Uterus (tissue), 4 donors: ENCODE measurements around the gene KISS1R. TPM values are rescaled to one million over a fixed set of nuclear protein-coding genes. Genes with fewer than 3 reads are reported as not detected.

Experiments
- DNase-seq, 2 donors: peaks; one replicate each; pipeline ENCODE4 v3.0.0-alpha.2; 2019 to 2020
- H3K27ac ChIP-seq, 2 donors: fragments of 200-600 bp; sonication (generic); 1 replicate in 1 of 2; 2 replicates in 1 of 2; pipeline ENCODE4 v1.5.1; 2016 to 2018
- H3K27me3 ChIP-seq, 2 donors: fragments of 200-600 bp; sonication (generic); one replicate each; pipeline ENCODE4 v1.5.1; 2018 to 2019; ENCODE audit warnings: control low read depth in 1 of 2
- H3K36me3 ChIP-seq, 2 donors: fragments of 200-600 bp; sonication (generic); one replicate each; pipeline ENCODE4 v1.5.1; 2019; ENCODE audit warnings: control low read depth in 1 of 2
- H3K4me1 ChIP-seq, 2 donors: fragments of 200-600 bp; sonication (generic); one replicate each; pipeline ENCODE4 v1.5.1; 2018 to 2019; ENCODE audit warnings: control low read depth in 1 of 2
- H3K4me3 ChIP-seq, 2 donors: fragments of 200-600 bp; sonication (generic); 1 replicate in 1 of 2; 2 replicates in 1 of 2; pipeline ENCODE4 v1.5.1; 2018 to 2019; ENCODE audit warnings: mild to moderate bottlenecking in 1 of 2
- H3K9me3 ChIP-seq, 2 donors: fragments of 200-600 bp; sonication (generic); one replicate each; pipeline ENCODE4 v1.5.1; 2019; ENCODE audit warnings: control low read depth in 1 of 2
- POLR2A ChIP-seq, 2 donors: fragments of 450-650 bp; IDR thresholded peaks; one replicate each; pipeline ENCODE4 v1.6.1; 2016; ENCODE audit warnings: antibody characterized with exemption in 2 of 2, mild to moderate bottlenecking in 1 of 2, moderate library complexity in 1 of 2
- intact Hi-C: fragments of 100-400 bp; cut with DNase I; formaldehyde crosslinking; loops from one replicate; pipeline ENCODE4 v1.15.1; 2023; ENCODE audit warnings: low total_unique reads
- total RNA-seq, 4 donors: library from RNA; depleted of rRNA in 3 of 4; stranded (reverse); fragments of >200 nt in 3 of 4; gene quantifications; one replicate each; pipeline versions ENCODE4 v1.1.0 to v1.2.4, GENCODE V29; 2014 to 2023
- TF ChIP-seq, protein P1 (sequence below), 4 experiments: fragments of 200-600 bp in 2 of 4; fragments of 450-650 bp in 2 of 4; sonication (generic) in 2 of 4; IDR thresholded peaks; one replicate each; pipeline ENCODE4 v1.5.1; 2016 to 2019; ENCODE audit warnings: antibody characterized with exemption in 4 of 4, mild to moderate bottlenecking in 2 of 4, moderate library complexity in 1 of 4
- donor health status: DM: yes; HTN: yes; CAD: no.

The KISS1R gene
- total RNA-seq, 4 donors from 2014 or later, result 0.14 TPM; not detected in 3

DNA sequence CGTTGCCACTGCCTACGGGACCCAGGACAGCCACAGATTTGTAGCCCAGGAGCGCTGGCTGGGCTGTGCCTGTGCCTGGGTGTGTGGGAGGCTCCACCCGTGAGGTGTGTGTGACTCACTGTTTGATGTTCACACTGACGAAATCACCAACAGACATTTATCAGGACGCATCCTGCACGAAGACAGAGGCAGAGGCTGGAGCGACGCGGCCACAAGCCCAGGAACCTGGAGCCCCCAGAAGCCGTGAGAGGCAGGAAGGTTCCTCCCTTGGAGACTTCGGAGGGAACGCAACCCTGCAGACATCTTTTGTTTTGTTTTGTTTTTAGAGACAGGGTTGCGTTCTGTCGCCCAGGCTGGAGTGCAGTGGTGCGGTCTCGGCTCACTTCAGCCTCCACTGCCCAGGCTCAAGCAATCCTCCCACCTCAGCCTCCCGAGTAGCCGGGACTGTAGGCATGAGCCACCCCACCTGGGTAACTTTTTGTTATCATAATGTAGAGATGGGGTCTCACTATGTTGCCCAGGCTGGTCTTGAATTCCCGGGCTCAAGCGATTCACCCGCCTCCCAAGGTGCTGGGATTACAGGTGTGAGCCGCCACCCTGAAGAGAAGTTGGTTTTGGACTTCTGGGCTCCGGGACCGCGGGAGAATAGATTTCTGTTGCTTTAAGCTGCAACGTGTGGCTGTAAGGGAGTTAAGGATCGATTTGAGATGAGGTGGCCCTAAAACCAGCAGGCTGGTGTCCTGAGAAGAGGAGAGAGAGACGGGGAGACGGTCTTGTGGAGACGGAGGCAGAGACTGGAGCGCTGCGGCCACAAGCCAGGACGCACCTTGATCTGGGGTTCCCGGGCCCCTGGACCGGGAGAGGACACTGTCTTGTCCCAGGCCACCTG lies 42.1 kb downstream of the KISS1R start:
- DNase-seq, result no peak
- intact Hi-C loops, result no loop called here
- H3K27me3 ChIP-seq, result no peaks in the 10 kb centered on the region

DNA sequence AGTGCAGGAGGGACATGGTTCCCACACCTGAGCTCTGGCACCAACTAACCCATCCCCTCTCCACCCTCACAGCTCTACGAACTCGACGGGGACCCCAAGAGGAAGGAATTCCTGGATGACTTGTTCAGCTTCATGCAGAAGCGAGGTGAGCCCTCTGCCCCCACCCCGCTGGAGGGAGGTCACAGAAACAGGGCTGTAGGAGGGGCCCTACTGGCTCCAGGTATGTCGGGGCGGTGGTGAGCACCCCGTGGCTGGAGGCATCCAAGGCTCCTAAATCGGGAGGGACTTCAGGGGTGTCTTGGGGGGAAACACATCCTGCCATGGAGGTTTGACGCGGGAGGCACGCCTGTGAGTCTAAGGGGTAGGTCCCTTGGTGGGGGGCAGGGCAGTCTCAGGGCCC lies 42.9 kb downstream of the KISS1R start:
- intact Hi-C loops, result no loop called here

More for the DNA sequence above, 42.1 kb downstream of the KISS1R start:
- Histone ChIP-seq H3K4me1 (no peaks in the 10 kb centered on the region), H3K4me3 (no peak overlapping the region), H3K9me3 (no peaks in the 10 kb centered on the region), H3K36me3 (no peaks in the 10 kb centered on the region), H3K27ac (no peak overlapping the region)
- TF ChIP-seq POLR2A (IDR thresholded peaks at IDR 0.05), result no peak
- TF ChIP-seq, protein P1, sequence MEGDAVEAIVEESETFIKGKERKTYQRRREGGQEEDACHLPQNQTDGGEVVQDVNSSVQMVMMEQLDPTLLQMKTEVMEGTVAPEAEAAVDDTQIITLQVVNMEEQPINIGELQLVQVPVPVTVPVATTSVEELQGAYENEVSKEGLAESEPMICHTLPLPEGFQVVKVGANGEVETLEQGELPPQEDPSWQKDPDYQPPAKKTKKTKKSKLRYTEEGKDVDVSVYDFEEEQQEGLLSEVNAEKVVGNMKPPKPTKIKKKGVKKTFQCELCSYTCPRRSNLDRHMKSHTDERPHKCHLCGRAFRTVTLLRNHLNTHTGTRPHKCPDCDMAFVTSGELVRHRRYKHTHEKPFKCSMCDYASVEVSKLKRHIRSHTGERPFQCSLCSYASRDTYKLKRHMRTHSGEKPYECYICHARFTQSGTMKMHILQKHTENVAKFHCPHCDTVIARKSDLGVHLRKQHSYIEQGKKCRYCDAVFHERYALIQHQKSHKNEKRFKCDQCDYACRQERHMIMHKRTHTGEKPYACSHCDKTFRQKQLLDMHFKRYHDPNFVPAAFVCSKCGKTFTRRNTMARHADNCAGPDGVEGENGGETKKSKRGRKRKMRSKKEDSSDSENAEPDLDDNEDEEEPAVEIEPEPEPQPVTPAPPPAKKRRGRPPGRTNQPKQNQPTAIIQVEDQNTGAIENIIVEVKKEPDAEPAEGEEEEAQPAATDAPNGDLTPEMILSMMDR (IDR thresholded peaks at IDR 0.05), result no peak

DNA sequence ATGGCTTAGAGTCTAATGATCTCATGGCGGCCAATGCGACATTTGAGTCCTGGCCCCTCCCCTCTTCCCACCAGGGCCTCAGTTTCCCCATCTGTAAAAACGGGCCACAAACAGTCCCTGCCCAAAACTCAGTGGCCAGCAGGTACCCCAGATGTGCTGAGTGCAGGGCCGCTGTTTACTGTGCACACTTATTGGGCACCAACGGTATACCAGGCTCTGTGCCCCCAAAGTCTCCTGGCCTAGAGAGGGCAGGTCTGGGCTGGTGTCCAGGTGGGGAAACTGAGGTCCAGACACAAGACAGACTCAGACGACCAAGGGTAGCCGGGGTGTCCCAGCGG lies 43.4 kb downstream of the KISS1R start:
- Histone ChIP-seq H3K9me3 (no peaks in the 10 kb centered on the region), H3K27me3 (no peaks in the 10 kb centered on the region)

More for the DNA sequence above, 42.9 kb downstream of the KISS1R start:
- Histone ChIP-seq H3K36me3 (no peaks in the 10 kb centered on the region), H3K4me3 (no peak overlapping the region), H3K4me1 (no peaks in the 10 kb centered on the region), H3K9me3 (no peaks in the 10 kb centered on the region), H3K27ac (no peak overlapping the region), H3K27me3 (no peaks in the 10 kb centered on the region)
- TF ChIP-seq, protein P1 (IDR thresholded peaks at IDR 0.05), result no peak
- TF ChIP-seq POLR2A (IDR thresholded peaks at IDR 0.05), result no peak
- no peak for DNase-seq

DNA sequence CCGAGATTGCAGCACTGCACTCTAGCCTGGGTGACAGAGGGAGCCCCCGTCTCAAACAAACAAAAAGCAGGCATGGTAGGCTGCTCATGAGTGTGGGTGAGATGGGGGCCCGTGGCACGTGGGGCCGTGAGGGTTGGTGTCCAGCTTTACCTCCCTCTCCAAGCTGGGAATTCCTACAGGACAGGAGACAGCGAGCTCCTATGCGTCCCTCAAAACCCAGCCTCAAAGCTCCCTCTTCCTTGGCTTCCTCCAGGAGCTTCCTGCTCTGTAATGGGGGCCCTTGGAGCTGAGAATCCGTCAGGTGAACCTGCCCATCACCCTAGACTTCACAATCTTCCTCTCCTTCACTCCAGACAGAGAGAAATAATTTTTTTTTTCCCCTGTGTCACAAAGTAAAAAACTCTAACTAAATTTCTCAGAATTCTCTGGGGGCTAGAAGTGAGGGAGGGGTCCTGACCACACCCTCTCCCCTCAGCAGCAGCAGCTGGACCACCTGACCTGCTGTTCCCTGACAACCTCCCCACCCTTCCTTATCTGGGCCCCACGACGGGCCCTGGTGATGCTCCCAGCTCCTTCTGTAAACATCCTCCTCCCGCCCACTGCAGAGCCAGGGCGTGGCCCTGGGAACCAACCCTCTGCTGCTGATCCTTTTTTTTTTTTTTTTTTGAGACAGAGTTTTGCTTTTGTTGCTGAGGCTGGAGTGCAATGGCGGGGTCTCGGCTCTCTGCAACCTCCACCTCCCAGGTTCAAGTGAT lies 44.9 kb downstream of the KISS1R start:
- Histone ChIP-seq H3K9me3 (no peaks in the 10 kb centered on the region), H3K4me1 (no peaks in the 10 kb centered on the region), H3K4me3 (no peak overlapping the region), H3K36me3 (no peaks in the 10 kb centered on the region), H3K27ac (no peak overlapping the region), H3K27me3 (no peaks in the 10 kb centered on the region)
- no peak for DNase-seq
- TF ChIP-seq, protein P1 (IDR thresholded peaks at IDR 0.05), result no peak
- no peak for TF ChIP-seq POLR2A (IDR thresholded peaks at IDR 0.05)
- intact Hi-C loops, result no loop called here

More for the DNA sequence above, 43.4 kb downstream of the KISS1R start:
- no peak for DNase-seq
- TF ChIP-seq POLR2A (IDR thresholded peaks at IDR 0.05), result no peak
- TF ChIP-seq, protein P1 (IDR thresholded peaks at IDR 0.05), result no peak
- no peaks in the 10 kb centered on the region for H3K36me3 ChIP-seq
- intact Hi-C loops, result no loop called here
- H3K4me3 ChIP-seq, result no peak overlapping the region
- H3K4me1 ChIP-seq, result no peaks in the 10 kb centered on the region
- H3K27ac ChIP-seq, result no peak overlapping the region
